Hair follicular keratinocyte (primary cell): Measurements from ENCODE around the gene MAP1LC3B2. TPM values are rescaled to one million over a fixed set of nuclear protein-coding genes. Genes with fewer than 3 reads are reported as not detected.

Experiments
- total RNA-seq: library from RNA; depleted of rRNA; stranded (reverse); fragments of >200 nt; gene quantifications from 2 replicates; pipeline ENCODE4 v1.2.3, GENCODE V29; 2015

MAP1LC3B2 gene
- total RNA-seq, result 0.19 and 0.70 TPM in 2 replicates

GRCh38 chr12:116559162-116559935 lies at the start of gene MAP1LC3B2:
Gene MAP1LC3B2 (plus strand): TSS chr12:116559381. CDS start chr12:116575943, 16,562 bp downstream.

Other genes starting within 250 kb of the MAP1LC3B2 start
- gene SPRING1, start 178.7 kb downstream of the MAP1LC3B2 start, total RNA-seq, result 25.9 and 27.6 TPM in 2 replicates
- gene RNFT2, start 178.9 kb downstream of the MAP1LC3B2 start, total RNA-seq, result 0.31 and 0.34 TPM in 2 replicates